ENCODE results near the gene OR1S2. TPM values are rescaled to one million over a fixed set of nuclear protein-coding genes. Genes with fewer than 3 reads are reported as not detected.
"Not testable (repeated sequence)": the region's sequence is repeated elsewhere in the genome, so short reads cannot be mapped to it uniquely, and the experiment has no call there.

OR1S2 gene
- total and polyA plus RNA-seq, 2 donors from 2014 or later = not detected

- H3K36me3 ChIP-seq (ENCODE audit: control insufficient read depth in 2 of 3, insufficient read depth in 3 of 3, low read length in 3 of 3) = no peaks in the 10 kb centered on the region
- no peaks in the 10 kb centered on the region for H3K27me3 ChIP-seq (ENCODE audit: control insufficient read depth, insufficient read depth, low read length)
- no peak overlapping the region for H3K27ac ChIP-seq (ENCODE audit: low read depth in 2 of 2, low read length in 2 of 2)
- FAIRE-seq = no peak
- no peak for TF ChIP-seq CTCF (IDR thresholded peaks at IDR 0.05; ENCODE audit: borderline replicate concordance, extremely low read depth, insufficient read depth)
- H3K4me1 ChIP-seq (ENCODE audit: control insufficient read depth in 2 of 3, insufficient read depth in 2 of 3, low read depth in 1 of 3, low read length in 3 of 3) = no peaks in the 10 kb centered on the region
- H3K4me3 ChIP-seq (ENCODE audit: low read length in 3 of 3) = no peak overlapping the region
- H3K9ac ChIP-seq (ENCODE audit: low read length in 3 of 3) = no peak overlapping the region
- intact Hi-C loops (cut with DNase I) = no loop called here
- DNase-seq = no peak
- no peaks in the 10 kb centered on the region for H3K9me3 ChIP-seq (ENCODE audit: control insufficient read depth in 2 of 3, insufficient read depth in 1 of 3, low read length in 3 of 3)
These were observed 18.8 kb upstream of the OR1S2 start for GRCh38 chr11:58222721-58223120.

- no peak for TF ChIP-seq CTCF (IDR thresholded peaks at IDR 0.05; ENCODE audit: borderline replicate concordance, extremely low read depth, insufficient read depth)
- intact Hi-C loops (cut with DNase I) = no loop called here
- FAIRE-seq = no peak
- no peak for DNase-seq
- Histone ChIP-seq H3K9me3 (ENCODE audit: control insufficient read depth in 2 of 3, insufficient read depth in 1 of 3, low read length in 3 of 3) (no peaks in the 10 kb centered on the region), H3K27ac (ENCODE audit: low read depth in 2 of 2, low read length in 2 of 2) (no peak overlapping the region), H3K27me3 (ENCODE audit: control insufficient read depth, insufficient read depth, low read length) (no peaks in the 10 kb centered on the region), H3K9ac (ENCODE audit: low read length in 3 of 3) (no peak overlapping the region), H3K4me3 (ENCODE audit: low read length in 3 of 3) (no peak overlapping the region), H3K4me1 (ENCODE audit: control insufficient read depth in 2 of 3, insufficient read depth in 2 of 3, low read depth in 1 of 3, low read length in 3 of 3) (no peaks in the 10 kb centered on the region), H3K36me3 (ENCODE audit: control insufficient read depth in 2 of 3, insufficient read depth in 3 of 3, low read length in 3 of 3) (no peaks in the 10 kb centered on the region)
These were observed 12.5 kb upstream of the OR1S2 start for GRCh38 chr11:58216476-58216875.

GRCh38 chr11:58212420-58212819 lies 8.5 kb upstream of the OR1S2 start, which contains the start of gene OR1S1:
TSS of gene OR1S1 (plus strand) at chr11:58212720.
- H3K36me3 ChIP-seq (ENCODE audit: control insufficient read depth in 2 of 3, insufficient read depth in 3 of 3, low read length in 3 of 3); H3K27me3 ChIP-seq (ENCODE audit: control insufficient read depth, insufficient read depth, low read length); H3K4me3 ChIP-seq (ENCODE audit: low read length in 3 of 3); FAIRE-seq; H3K9me3 ChIP-seq (ENCODE audit: control insufficient read depth in 2 of 3, insufficient read depth in 1 of 3, low read length in 3 of 3); H3K9ac ChIP-seq (ENCODE audit: low read length in 3 of 3); intact Hi-C loops (cut with DNase I); H3K27ac ChIP-seq (ENCODE audit: low read depth in 2 of 2, low read length in 2 of 2); DNase-seq; H3K4me1 ChIP-seq (ENCODE audit: control insufficient read depth in 2 of 3, insufficient read depth in 2 of 3, low read depth in 1 of 3, low read length in 3 of 3): not testable (repeated sequence)

GRCh38 chr11:58199271-58199670 lies 4.7 kb downstream of the OR1S2 start:
- no peak for TF ChIP-seq CTCF (IDR thresholded peaks at IDR 0.05; ENCODE audit: borderline replicate concordance, extremely low read depth, insufficient read depth)
- Histone ChIP-seq H3K4me3 (ENCODE audit: low read length in 3 of 3) (no peak overlapping the region), H3K36me3 (ENCODE audit: control insufficient read depth in 2 of 3, insufficient read depth in 3 of 3, low read length in 3 of 3) (no peaks in the 10 kb centered on the region), H3K9me3 (ENCODE audit: control insufficient read depth in 2 of 3, insufficient read depth in 1 of 3, low read length in 3 of 3) (peaks cover 0 to 5% (median 4%) of the 10 kb centered on the region in 3 donors), H3K4me1 (ENCODE audit: control insufficient read depth in 2 of 3, insufficient read depth in 2 of 3, low read depth in 1 of 3, low read length in 3 of 3) (no peaks in the 10 kb centered on the region), H3K9ac (ENCODE audit: low read length in 3 of 3) (no peak overlapping the region), H3K27ac (ENCODE audit: low read depth in 2 of 2, low read length in 2 of 2) (no peak overlapping the region), H3K27me3 (ENCODE audit: control insufficient read depth, insufficient read depth, low read length) (no peaks in the 10 kb centered on the region)
- DNase-seq (no peak), FAIRE-seq (no peak)
- intact Hi-C loops (cut with DNase I) = no loop called here
